NCI-H82 treated with DMSO at 0.1 percent for 48 hours (cell line): ENCODE data around the gene WHRN.

ENCODE experiments used
- DNase-seq: peaks from one replicate; lab custom pipeline; 2025; ENCODE audit not compliant: unreplicated experiment; lab: John Stamatoyannopoulos, UW

WHRN gene

GRCh38 chr9:114505187-114506081 is at the start of gene WHRN:
WHRN (minus strand) TSS chr9:114505473; CDS start chr9:114504801, 672 bp downstream.
- DNase-seq, result peak; percentile 35

- DNase-seq, result no peak
Measured at GRCh38 chr9:114553202-114553601, 47.9 kb upstream of the WHRN start.

DNA sequence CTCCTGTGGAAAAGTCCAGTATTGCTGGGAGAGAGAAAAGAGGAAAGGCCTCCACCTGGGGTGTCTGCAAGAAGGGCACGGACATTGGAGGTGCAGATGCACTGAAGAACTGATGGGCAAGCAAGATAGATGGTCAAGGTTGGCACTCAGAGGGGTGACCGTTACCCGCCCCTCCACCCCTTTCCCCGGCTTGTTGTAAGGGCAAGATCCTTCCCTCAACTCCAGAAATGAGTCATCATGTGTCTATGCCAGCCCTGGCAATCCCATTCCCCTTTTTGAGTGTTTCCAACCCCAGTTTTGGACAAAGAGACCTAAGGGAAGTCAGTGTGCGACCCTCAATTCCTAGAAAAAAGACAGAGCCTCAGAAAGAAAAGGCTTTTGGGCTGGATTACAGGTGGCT is 47.4 kb upstream of the WHRN start:
- DNase-seq, result no peak

- DNase-seq, result no peak
Measured at GRCh38 chr9:114551750-114552685, 46.7 kb upstream of the WHRN start.

DNA sequence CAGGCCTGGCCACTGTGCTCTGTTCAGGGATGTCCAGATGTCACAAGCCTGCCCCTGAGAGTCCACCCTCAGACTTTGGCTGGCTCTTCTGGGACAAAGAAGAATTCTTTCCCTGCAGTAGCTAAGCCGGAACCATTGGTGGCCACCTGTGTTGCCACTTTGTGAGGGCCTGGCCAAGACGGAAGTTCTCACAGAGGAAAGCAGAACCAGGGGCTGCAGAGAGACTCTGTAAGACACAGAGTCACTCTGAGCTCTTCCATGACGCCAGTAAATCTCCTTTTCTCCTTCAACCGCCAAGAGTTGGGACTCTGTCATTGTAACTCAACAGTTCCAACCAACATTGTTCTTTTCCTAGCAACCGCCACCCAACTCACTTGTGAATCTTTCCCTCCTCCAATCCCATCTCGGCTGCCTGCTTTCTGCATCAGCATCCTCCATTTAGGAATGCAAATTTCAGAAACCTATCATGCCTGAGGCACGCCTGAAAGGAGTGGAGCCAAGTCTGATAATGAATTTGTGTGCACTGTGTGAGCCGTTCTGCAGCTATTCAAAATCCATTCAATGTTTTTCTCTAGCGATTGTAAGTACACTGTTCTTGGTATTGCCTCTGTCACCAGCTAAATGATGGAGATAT is 44.5 kb upstream of the WHRN start:
- DNase-seq, result no peak

DNA sequence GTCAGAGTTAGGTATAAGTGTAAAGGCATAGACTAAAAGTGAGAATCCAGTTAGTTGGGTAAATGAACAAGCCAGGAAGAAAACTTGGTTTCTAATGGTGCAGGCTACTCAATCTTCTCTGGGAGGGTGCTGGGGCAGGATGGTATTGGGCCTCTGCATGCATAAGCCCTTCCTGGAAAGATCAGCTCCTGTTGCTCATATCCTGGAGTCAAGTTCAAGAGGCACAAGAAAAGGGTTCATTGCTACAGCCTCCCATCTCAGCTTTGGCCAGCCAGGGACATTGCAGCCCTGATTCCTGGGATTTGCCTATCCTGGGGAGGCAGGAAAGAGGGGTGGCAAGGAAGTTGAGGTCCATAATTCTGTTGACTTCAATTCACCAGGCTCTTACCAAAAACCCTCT is 41.6 kb upstream of the WHRN start:
- DNase-seq, result no peak

- DNase-seq, result no peak
Measured at GRCh38 chr9:114545055-114545454, 39.8 kb upstream of the WHRN start.

- DNase-seq, result no peak
Measured at GRCh38 chr9:114539701-114540380, 34.6 kb upstream of the WHRN start.

GRCh38 chr9:114538241-114538640 is 33.0 kb upstream of the WHRN start:
- DNase-seq, result peak; percentile 50

GRCh38 chr9:114532561-114533237 is 27.4 kb upstream of the WHRN start:
- no peak for DNase-seq

GRCh38 chr9:114529285-114529684 is 24.0 kb upstream of the WHRN start:
- no peak for DNase-seq

GRCh38 chr9:114526807-114527206 is 21.5 kb upstream of the WHRN start:
- DNase-seq, result no peak

DNA sequence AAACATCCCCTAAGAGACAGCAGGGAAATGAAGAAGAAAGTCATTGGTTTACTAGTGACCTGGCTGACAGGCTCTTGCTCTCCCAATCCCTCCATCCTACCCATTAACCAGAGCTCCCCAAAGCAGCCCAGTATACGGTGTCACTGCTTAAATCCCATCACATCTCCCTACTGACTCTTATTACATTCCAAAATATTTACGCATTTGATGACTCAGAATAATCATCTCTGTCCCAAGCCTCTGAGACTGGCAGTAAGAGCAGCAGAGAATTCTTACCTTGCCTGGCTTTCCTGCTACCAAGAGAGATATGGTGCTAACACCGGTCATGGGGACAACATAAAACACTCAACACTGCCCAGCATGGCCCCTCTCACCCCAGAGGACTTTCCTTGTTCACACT is 20.2 kb upstream of the WHRN start:
- no peak for DNase-seq

DNA sequence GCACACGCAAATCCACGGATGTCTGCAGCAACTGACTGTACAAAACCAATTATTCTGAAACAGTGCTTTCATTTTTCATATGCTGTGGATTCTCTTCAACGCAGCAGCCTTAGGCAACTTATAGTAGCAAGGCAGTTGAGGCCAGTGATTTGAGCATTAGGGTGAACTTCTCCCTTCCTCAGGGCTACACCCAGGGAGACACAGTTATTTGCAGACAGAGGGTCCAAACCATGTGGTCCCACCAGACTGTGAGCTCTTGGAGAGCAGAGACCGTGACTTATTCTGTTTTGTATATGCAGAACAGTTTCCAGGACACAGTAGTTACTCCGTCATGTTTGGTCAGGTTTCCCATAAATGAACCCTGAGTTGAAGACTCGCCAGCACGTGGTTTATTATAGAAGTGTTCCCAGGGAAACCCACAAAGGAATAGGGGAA is 19.0 kb upstream of the WHRN start:
- no peak for DNase-seq

DNA sequence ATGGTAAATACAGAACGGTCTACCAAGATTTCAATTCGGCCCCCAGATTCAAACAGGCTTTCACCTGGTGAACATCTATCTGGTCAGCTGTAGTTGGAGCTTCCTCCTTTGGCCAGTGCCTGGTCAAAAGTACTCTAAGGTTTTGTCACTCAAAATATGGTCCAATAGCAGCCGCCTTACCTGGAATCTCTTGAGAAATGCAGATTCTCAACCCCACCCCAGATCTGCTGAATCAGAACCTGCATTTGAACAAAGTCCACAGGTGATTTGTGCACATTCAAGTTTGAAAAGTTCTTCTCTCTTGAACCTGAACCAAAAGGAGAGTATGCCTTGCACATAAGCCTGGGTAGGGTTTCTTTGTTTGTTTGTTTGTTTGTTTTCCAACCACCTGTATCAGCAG is 17.6 kb upstream of the WHRN start:
- no peak for DNase-seq

GRCh38 chr9:114522286-114522685 is 17.0 kb upstream of the WHRN start:
- no peak for DNase-seq

DNA sequence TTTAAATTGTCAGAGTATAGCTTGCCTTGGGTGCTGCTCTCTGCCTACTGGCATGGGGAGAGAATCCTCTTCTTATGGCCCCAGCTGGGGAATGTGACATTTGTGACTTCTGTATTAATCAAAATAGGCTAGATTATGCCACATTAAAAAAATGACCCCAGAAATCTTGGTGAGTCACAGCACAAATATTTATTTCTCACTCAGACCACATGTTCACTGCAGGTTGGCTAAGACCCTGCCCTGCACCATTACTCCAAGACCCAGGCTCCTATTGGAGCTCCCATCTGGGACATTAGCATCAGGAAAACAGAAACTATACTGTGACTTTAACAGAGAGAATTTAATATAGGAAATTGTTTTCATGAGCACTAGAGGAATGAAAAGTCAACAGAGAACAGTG is 16.6 kb upstream of the WHRN start:
- DNase-seq, result no peak

GRCh38 chr9:114518599-114519022 is 13.3 kb upstream of the WHRN start:
- no peak for DNase-seq

DNA sequence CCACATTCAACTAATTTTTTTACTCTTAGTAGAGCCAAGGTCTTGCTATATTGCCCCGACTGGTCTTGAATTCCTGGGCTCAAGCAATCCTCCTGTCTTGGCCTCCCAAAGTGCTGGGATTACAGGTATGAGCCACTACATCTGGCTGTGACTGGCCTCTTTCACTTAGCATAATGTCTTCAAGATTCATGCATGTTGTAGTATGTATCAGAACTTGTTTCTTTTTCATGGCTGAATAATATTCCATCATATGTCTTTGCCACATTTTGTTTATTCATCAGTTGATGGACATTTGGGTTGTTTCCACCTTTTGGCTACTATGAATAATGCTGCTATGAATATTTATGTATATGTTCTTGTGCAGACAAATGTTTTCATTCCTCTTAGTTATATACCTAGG is 12.8 kb upstream of the WHRN start:
- no peak for DNase-seq

GRCh38 chr9:114516913-114517312 is 11.6 kb upstream of the WHRN start:
- no peak for DNase-seq
